Gastrocnemius medialis (tissue), 4 donors: ENCODE data around the gene HMCN1. TPM values are rescaled to one million over a fixed set of nuclear protein-coding genes. Genes with fewer than 3 reads are reported as not detected.

Experiments
- ATAC-seq, 2 donors: fragments of 150-250 bp; one replicate each; pipeline ENCODE4 v1.9.1; 2016
- DNase-seq, 2 donors: peaks; one replicate each; pipeline ENCODE4 v3.0.0-alpha.2; 2019
- H3K27ac ChIP-seq, 4 donors: fragments of 200-600 bp; sonication (generic); 1 replicate in 1 of 4; 2 replicates in 3 of 4; pipeline ENCODE4 v1.5.1; 2016 to 2018; ENCODE audit warnings: mild to moderate bottlenecking in 2 of 4, moderate library complexity in 1 of 4
- H3K27me3 ChIP-seq, 3 donors: fragments of 200-600 bp; sonication (generic) in 2 of 3; 1 replicate in 1 of 3; 2 replicates in 2 of 3; pipeline versions ENCODE4 v1.5.1 to v1.6.0; 2016 to 2019; ENCODE audit warnings: mild to moderate bottlenecking in 1 of 3, moderate library complexity in 1 of 3
- H3K36me3 ChIP-seq, 2 donors: fragments of 200-600 bp; sonication (generic) in 1 of 2; one replicate each; pipeline ENCODE4 v1.5.1; 2017 to 2018
- H3K4me1 ChIP-seq, 2 donors: fragments of 200-600 bp; sonication (generic) in 1 of 2; one replicate each; pipeline ENCODE4 v1.5.1; 2016 to 2017; ENCODE audit warnings: mild to moderate bottlenecking in 2 of 2
- H3K4me3 ChIP-seq, 4 donors: fragments of 200-600 bp; sonication (generic) in 3 of 4; 1 replicate in 1 of 4; 2 replicates in 3 of 4; pipeline ENCODE4 v1.5.1; 2016 to 2019; ENCODE audit warnings: mild to moderate bottlenecking in 2 of 4
- H3K9me3 ChIP-seq, 3 donors: fragments of 200-600 bp; sonication (generic) in 2 of 3; 1 replicate in 1 of 3; 2 replicates in 2 of 3; pipeline ENCODE4 v1.5.1; 2016 to 2019
- CTCF ChIP-seq, 5 experiments: fragments of 450-650 bp in 3 of 5; fragments of 200-600 bp in 2 of 5; sonication (generic) in 2 of 5; IDR thresholded peaks in 4 of 5; conservative IDR thresholded peaks in 1 of 5; 1 replicate in 4 of 5; 2 replicates in 1 of 5; pipeline ENCODE4 v1.5.1; 2016 to 2019; ENCODE audit warnings: antibody characterized with exemption in 5 of 5, mild to moderate bottlenecking in 3 of 5, moderate library complexity in 3 of 5
- POLR2A ChIP-seq, 2 donors: fragments of 450-650 bp; IDR thresholded peaks; one replicate each; pipeline ENCODE4 v1.6.1; 2017; ENCODE audit warnings: antibody characterized with exemption in 2 of 2, mild to moderate bottlenecking in 2 of 2, moderate library complexity in 2 of 2
- in situ Hi-C, 4 donors: fragments of 200-750 bp; cut with MboI; loops; one replicate each; pipeline versions ENCODE4 v1.15.0 to v1.8.0; 2017; ENCODE audit warnings: low sequenced_read_pairs in 4 of 4
- intact Hi-C: fragments of 100-400 bp; cut with DNase I; formaldehyde crosslinking; loops from one replicate; pipeline ENCODE4 v1.15.1; 2023; ENCODE audit warnings: low total_unique reads
- total RNA-seq, 4 donors: library from RNA; depleted of rRNA; stranded (reverse); fragments of >200 nt; gene quantifications; one replicate each; pipeline versions ENCODE4 v1.1.0 to v1.2.3, GENCODE V29; 2016

Gene HMCN1
- total RNA-seq, 4 donors from 2014 or later = 2.6 to 7.5 (median 5.1) TPM

GRCh38 chr1:185786524-185786923 lies 52.3 kb downstream of the HMCN1 start:
- no peak overlapping the region for H3K27ac ChIP-seq
- in situ Hi-C loops (no loop called here), intact Hi-C loops (no loop called here)
- H3K4me1 ChIP-seq = peaks cover 0 to 4% of the 10 kb centered on the region in 2 donors
- TF ChIP-seq POLR2A (IDR thresholded peaks at IDR 0.05) = no peak
- TF ChIP-seq CTCF (IDR thresholded peaks at IDR 0.05 in 4 of 5, conservative IDR thresholded peaks at IDR 0.05 in 1 of 5) = no peak
- no peaks in the 10 kb centered on the region for H3K9me3 ChIP-seq
- no peak overlapping the region for H3K4me3 ChIP-seq
- no peaks in the 10 kb centered on the region for H3K27me3 ChIP-seq
- DNase-seq = no peak
- no peak for ATAC-seq
- H3K36me3 ChIP-seq = no peaks in the 10 kb centered on the region

- no peak overlapping the region for H3K27ac ChIP-seq
- ATAC-seq (no peak), DNase-seq (no peak)
- TF ChIP-seq POLR2A (IDR thresholded peaks at IDR 0.05) (no peak), CTCF (IDR thresholded peaks at IDR 0.05 in 4 of 5, conservative IDR thresholded peaks at IDR 0.05 in 1 of 5) (no peak)
- peaks cover 0 to 4% of the 10 kb centered on the region in 2 donors for H3K4me1 ChIP-seq
- no peak overlapping the region for H3K4me3 ChIP-seq
- no peaks in the 10 kb centered on the region for H3K9me3 ChIP-seq
- no peaks in the 10 kb centered on the region for H3K27me3 ChIP-seq
- no peaks in the 10 kb centered on the region for H3K36me3 ChIP-seq
- in situ Hi-C loops (no loop called here), intact Hi-C loops (no loop called here)
Measured at GRCh38 chr1:185787238-185787637, 53.0 kb downstream of the HMCN1 start.

- in situ Hi-C loops = no loop called here
- ATAC-seq = no peak
- H3K27me3 ChIP-seq = no peaks in the 10 kb centered on the region
- H3K36me3 ChIP-seq = no peaks in the 10 kb centered on the region
- no peak overlapping the region for H3K4me3 ChIP-seq
- intact Hi-C loops = no loop called here
- no peaks in the 10 kb centered on the region for H3K9me3 ChIP-seq
- no peak overlapping the region for H3K27ac ChIP-seq
- no peak for DNase-seq
- TF ChIP-seq CTCF (IDR thresholded peaks at IDR 0.05 in 4 of 5, conservative IDR thresholded peaks at IDR 0.05 in 1 of 5) (no peak), POLR2A (IDR thresholded peaks at IDR 0.05) (no peak)
- peaks cover 0 to 4% of the 10 kb centered on the region in 2 donors for H3K4me1 ChIP-seq
Measured at GRCh38 chr1:185788386-185788785, 54.2 kb downstream of the HMCN1 start.

- intact Hi-C loops = no loop called here
- no peak for TF ChIP-seq CTCF (IDR thresholded peaks at IDR 0.05 in 4 of 5, conservative IDR thresholded peaks at IDR 0.05 in 1 of 5)
- no peak for TF ChIP-seq POLR2A (IDR thresholded peaks at IDR 0.05)
- Histone ChIP-seq H3K4me1 (peaks cover 0 to 4% of the 10 kb centered on the region in 2 donors), H3K4me3 (no peak overlapping the region), H3K36me3 (no peaks in the 10 kb centered on the region), H3K27ac (no peak overlapping the region), H3K27me3 (no peaks in the 10 kb centered on the region), H3K9me3 (no peaks in the 10 kb centered on the region)
- ATAC-seq (no peak), DNase-seq (no peak)
- in situ Hi-C loops = no loop called here
Measured at GRCh38 chr1:185789501-185790193, 55.5 kb downstream of the HMCN1 start.
